Measurements from ENCODE around the gene DLG1. TPM values are rescaled to one million over a fixed set of nuclear protein-coding genes. Genes with fewer than 3 reads are reported as not detected.

The DLG1 gene
- total and polyA plus RNA-seq, 2 of the 4 experiments (the other 2 are of a cell fraction): 21.2 to 57.7 TPM

- Histone ChIP-seq H3K9me1 (ENCODE audit: insufficient read depth, low read length) (peaks cover 5% of the 10 kb centered on the region; the same call in 1 of the 2 replicates), H2BK20ac (ENCODE audit: low read depth, low read length) (no peak overlapping the region), H3K27ac (ENCODE audit: insufficient read depth, low read length) (no peak overlapping the region), H3K4me3 (ENCODE audit: insufficient read depth, low read depth, low read length) (no peak overlapping the region), H3K14ac (replicated peaks; ENCODE audit: low read depth, low read length) (no peak overlapping the region), H2AFZ (replicated peaks; ENCODE audit: low read length, poor library complexity) (no peak overlapping the region), H2AK5ac (ENCODE audit: low read depth, low read length) (no peak overlapping the region), H3K4me2 (ENCODE audit: low read depth, low read length) (no peak overlapping the region), H4K8ac (ENCODE audit: low read depth in 2 of 2, low read length in 2 of 2) (no peak overlapping the region), H4K5ac (ENCODE audit: low read depth, low read length) (no peak overlapping the region), H3K56ac (ENCODE audit: extremely low read depth, insufficient read depth, low read length) (no peak overlapping the region), H3K23ac (ENCODE audit: low read depth, low read length) (no peak overlapping the region), H4K20me1 (ENCODE audit: insufficient read depth, low read length) (peaks cover 21% of the 10 kb centered on the region; the same call in 1 of the 2 replicates), H4K91ac (ENCODE audit: insufficient read depth, low read depth, low read length) (no peak overlapping the region), H3K9me3 (ENCODE audit: control insufficient read depth, insufficient read depth, low read length) (no peaks in the 10 kb centered on the region), H3K4ac (ENCODE audit: low read depth, low read length) (no peak overlapping the region), H3K9ac (ENCODE audit: low read depth, low read length) (no peak overlapping the region), H2AK9ac (replicated peaks; ENCODE audit: low read depth, low read length, poor library complexity) (no peak overlapping the region), H2BK120ac (ENCODE audit: low read depth, low read length) (no peak overlapping the region), H2BK15ac (ENCODE audit: low read depth, low read length) (no peak overlapping the region), H3K18ac (ENCODE audit: low read depth, low read length) (no peak overlapping the region), H3K27me3 (ENCODE audit: control insufficient read depth, insufficient read depth, low read length) (no peaks in the 10 kb centered on the region), H3K79me1 (ENCODE audit: low read depth in 1 of 2, low read length in 2 of 2) (peaks cover 22 to 58% of the 10 kb centered on the region in 2 experiments), H3K36me3 (ENCODE audit: control insufficient read depth, insufficient read depth, low read length) (no peaks in the 10 kb centered on the region), H3K4me1 (ENCODE audit: control insufficient read depth, insufficient read depth, low read length) (no peaks in the 10 kb centered on the region), H2BK5ac (ENCODE audit: low read depth, low read length, poor library complexity, severe bottlenecking) (no peak overlapping the region)
- no TSS peak for BruUV-seq (replicated peaks)
- ATAC-seq (ENCODE audit: low read depth) (no peak), DNase-seq (no peak)
- intact Hi-C loops (cut with micrococcal nuclease): no loop called here
- no peak for TF ChIP-seq SMC3 (IDR thresholded peaks at IDR 0.05; ENCODE audit: low read depth, low read length)
- in situ Hi-C loops (cut with MboI; ENCODE audit: low sequenced_read_pairs): no loop called here
- ChIA-PET CTCF (interaction anchor here (0.7 to 1.1 kb wide), 2 partner anchors 35 to 223 kb away, joined by 3 read pairs; no protein-coding TSS in a partner anchor), POLR2A (ENCODE audit: unreplicated experiment) (no interaction called here)
- dilution Hi-C loops (cut with HindIII; ENCODE audit: low sequenced_read_pairs, unreplicated experiment): no loop called here
- whole genome bisulfite sequencing, 2 experiments (ENCODE audit: extremely low coverage in 2 of 2, insufficient read length in 1 of 2): no CpG with 5 or more reads among the region's 7 CpGs
These were observed 67.1 kb downstream of the DLG1 start for GRCh38 chr3:197231321-197231720.

Data from IMR-90 (cell line).